ENCODE data around the gene WDR64. TPM values are rescaled to one million over a fixed set of nuclear protein-coding genes. Genes with fewer than 3 reads are reported as not detected.

Gene WDR64
- polyA plus RNA-seq, 1 donor (not counting 4 experiments of a cell fraction or from before 2014, with no cell fraction given), result not detected

- H2AFZ ChIP-seq (ENCODE audit: control insufficient read depth, low read length), result no peak overlapping the region
- no peaks in the 10 kb centered on the region for H3K9me1 ChIP-seq (ENCODE audit: control insufficient read depth, extremely low read depth, insufficient read depth, low read length)
- no peak overlapping the region for H3K27ac ChIP-seq (ENCODE audit: control insufficient read depth, insufficient read depth, low read length)
- peaks cover 4% of the 10 kb centered on the region for H3K4me1 ChIP-seq (ENCODE audit: control insufficient read depth, extremely low read depth, insufficient read depth, low read length)
- peaks cover 1 to 12% of the 10 kb centered on the region in 2 experiments for H3K36me3 ChIP-seq (ENCODE audit: control insufficient read depth in 2 of 2, extremely low read depth in 1 of 2, insufficient read depth in 2 of 2, low read length in 2 of 2)
- H3K79me2 ChIP-seq (ENCODE audit: control insufficient read depth, insufficient read depth, low read length), result peaks cover 28% of the 10 kb centered on the region
- H3K9me3 ChIP-seq (ENCODE audit: control insufficient read depth, low read depth, low read length), result no peaks in the 10 kb centered on the region
- H3K9ac ChIP-seq (ENCODE audit: control insufficient read depth, extremely low read depth, insufficient read depth, low read length), result no peak overlapping the region
- H4K20me1 ChIP-seq (ENCODE audit: control insufficient read depth, extremely low read depth, insufficient read depth, low read length), result no peaks in the 10 kb centered on the region
- dilution Hi-C loops (cut with MboI; ENCODE audit: extremely low pct_ligation_motif_present, low sequenced_read_pairs), result no loop called here
- TF ChIP-seq, protein P1, sequence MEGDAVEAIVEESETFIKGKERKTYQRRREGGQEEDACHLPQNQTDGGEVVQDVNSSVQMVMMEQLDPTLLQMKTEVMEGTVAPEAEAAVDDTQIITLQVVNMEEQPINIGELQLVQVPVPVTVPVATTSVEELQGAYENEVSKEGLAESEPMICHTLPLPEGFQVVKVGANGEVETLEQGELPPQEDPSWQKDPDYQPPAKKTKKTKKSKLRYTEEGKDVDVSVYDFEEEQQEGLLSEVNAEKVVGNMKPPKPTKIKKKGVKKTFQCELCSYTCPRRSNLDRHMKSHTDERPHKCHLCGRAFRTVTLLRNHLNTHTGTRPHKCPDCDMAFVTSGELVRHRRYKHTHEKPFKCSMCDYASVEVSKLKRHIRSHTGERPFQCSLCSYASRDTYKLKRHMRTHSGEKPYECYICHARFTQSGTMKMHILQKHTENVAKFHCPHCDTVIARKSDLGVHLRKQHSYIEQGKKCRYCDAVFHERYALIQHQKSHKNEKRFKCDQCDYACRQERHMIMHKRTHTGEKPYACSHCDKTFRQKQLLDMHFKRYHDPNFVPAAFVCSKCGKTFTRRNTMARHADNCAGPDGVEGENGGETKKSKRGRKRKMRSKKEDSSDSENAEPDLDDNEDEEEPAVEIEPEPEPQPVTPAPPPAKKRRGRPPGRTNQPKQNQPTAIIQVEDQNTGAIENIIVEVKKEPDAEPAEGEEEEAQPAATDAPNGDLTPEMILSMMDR (optimal IDR thresholded peaks at IDR 0.05 in 1 of 3, IDR thresholded peaks at IDR 0.05 in 1 of 3, conservative IDR thresholded peaks at IDR 0.05 in 1 of 3; ENCODE audit: extremely low read depth in 1 of 3, insufficient read depth in 2 of 3, low read length in 3 of 3), result no peak
- TF ChIP-seq EZH2 (IDR thresholded peaks at IDR 0.05; ENCODE audit: low read length), result no peak
- no peak overlapping the region for H3K4me3 ChIP-seq (ENCODE audit: control insufficient read depth in 2 of 3, extremely low read depth in 1 of 3, insufficient read depth in 2 of 3, low read depth in 1 of 3, low read length in 3 of 3)
- H3K27me3 ChIP-seq (ENCODE audit: control insufficient read depth, extremely low read depth, insufficient read depth, low read length), result no peaks in the 10 kb centered on the region
- DNase-seq (ENCODE audit: low read depth, low spot score), result no peak
- FAIRE-seq, result no peak
- H3K4me2 ChIP-seq (ENCODE audit: control insufficient read depth, extremely low read depth, insufficient read depth, low read depth, low read length), result no peak overlapping the region
These were observed 21.6 kb upstream of the WDR64 start for GRCh38 chr1:241630476-241630875.

DNA sequence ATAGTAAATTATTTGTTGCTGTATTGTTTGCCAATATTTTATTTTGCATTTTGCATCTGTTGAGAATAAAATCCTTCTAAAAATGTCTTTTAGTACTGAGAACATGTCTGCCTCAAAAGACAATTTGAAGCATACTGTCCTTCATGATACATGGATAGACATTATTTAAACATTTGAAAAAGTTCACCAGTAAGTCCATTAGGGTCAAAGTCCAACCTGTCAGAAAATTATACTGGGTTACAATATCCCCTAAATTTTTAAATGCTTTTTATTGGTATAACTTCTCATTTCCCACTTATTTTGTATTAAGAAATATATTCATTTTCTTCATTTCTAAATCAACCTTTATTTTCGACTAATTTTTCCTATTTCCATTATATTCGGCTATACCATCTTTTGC is 21.2 kb upstream of the WDR64 start:
- FAIRE-seq (no peak), DNase-seq (ENCODE audit: low read depth, low spot score) (no peak)
- Histone ChIP-seq H3K9me1 (ENCODE audit: control insufficient read depth, extremely low read depth, insufficient read depth, low read length) (no peaks in the 10 kb centered on the region), H3K4me3 (ENCODE audit: control insufficient read depth in 2 of 3, extremely low read depth in 1 of 3, insufficient read depth in 2 of 3, low read depth in 1 of 3, low read length in 3 of 3) (no peak overlapping the region), H3K4me1 (ENCODE audit: control insufficient read depth, extremely low read depth, insufficient read depth, low read length) (peaks cover 4% of the 10 kb centered on the region), H3K27me3 (ENCODE audit: control insufficient read depth, extremely low read depth, insufficient read depth, low read length) (no peaks in the 10 kb centered on the region), H3K4me2 (ENCODE audit: control insufficient read depth, extremely low read depth, insufficient read depth, low read depth, low read length) (no peak overlapping the region), H3K36me3 (ENCODE audit: control insufficient read depth in 2 of 2, extremely low read depth in 1 of 2, insufficient read depth in 2 of 2, low read length in 2 of 2) (peaks cover 1 to 15% of the 10 kb centered on the region in 2 experiments), H4K20me1 (ENCODE audit: control insufficient read depth, extremely low read depth, insufficient read depth, low read length) (no peaks in the 10 kb centered on the region), H3K9me3 (ENCODE audit: control insufficient read depth, low read depth, low read length) (no peaks in the 10 kb centered on the region), H3K9ac (ENCODE audit: control insufficient read depth, extremely low read depth, insufficient read depth, low read length) (no peak overlapping the region), H3K27ac (ENCODE audit: control insufficient read depth, insufficient read depth, low read length) (no peak overlapping the region), H2AFZ (ENCODE audit: control insufficient read depth, low read length) (no peak overlapping the region), H3K79me2 (ENCODE audit: control insufficient read depth, insufficient read depth, low read length) (peaks cover 31% of the 10 kb centered on the region)
- TF ChIP-seq, protein P1 (optimal IDR thresholded peaks at IDR 0.05 in 1 of 3, IDR thresholded peaks at IDR 0.05 in 1 of 3, conservative IDR thresholded peaks at IDR 0.05 in 1 of 3; ENCODE audit: extremely low read depth in 1 of 3, insufficient read depth in 2 of 3, low read length in 3 of 3), result no peak
- TF ChIP-seq EZH2 (IDR thresholded peaks at IDR 0.05; ENCODE audit: low read length), result no peak
- dilution Hi-C loops (cut with MboI; ENCODE audit: extremely low pct_ligation_motif_present, low sequenced_read_pairs), result no loop called here
